Astrocyte (in vitro differentiated cells and primary cell): ENCODE results near the gene CFD. TPM values are rescaled to one million over a fixed set of nuclear protein-coding genes. Genes with fewer than 3 reads are reported as not detected.
"Not testable (repeated sequence)": the region's sequence is repeated elsewhere in the genome, so short reads cannot be mapped to it uniquely, and the experiment has no call there.

Experiments
- DNase-seq: peaks from one replicate; pipeline ENCODE4 v3.0.0-alpha.2; 2010; ENCODE audit warnings: low read depth
- FAIRE-seq: peaks from 2 replicates; lab custom pipeline; 2011; peaks lifted over from hg19 to GRCh38; lab: Jason Lieb, UNC
- H2AFZ ChIP-seq: 2 replicates; pipeline ENCODE4 v1.6.0; 2012; ENCODE audit warnings: low read depth, low read length, inconsistent platforms
- H3K27ac ChIP-seq: 2 replicates; pipeline ENCODE4 v1.5.1; 2011; ENCODE audit warnings: low read depth, low read length, inconsistent platforms
- H3K27me3 ChIP-seq: 2 replicates; pipeline ENCODE4 v1.6.0; 2011; ENCODE audit warnings: low read length, inconsistent platforms; ENCODE audit not compliant: insufficient read depth
- H3K36me3 ChIP-seq: 2 replicates; pipeline ENCODE4 v1.5.1; 2011; ENCODE audit warnings: low read length, inconsistent platforms; ENCODE audit not compliant: insufficient read depth
- H3K4me1 ChIP-seq: 2 replicates; pipeline ENCODE4 v1.5.1; 2011; ENCODE audit warnings: low read length, inconsistent platforms; ENCODE audit not compliant: insufficient read depth
- H3K4me2 ChIP-seq: 2 replicates; pipeline ENCODE4 v1.6.0; 2012; ENCODE audit warnings: low read length, inconsistent platforms
- H3K4me3 ChIP-seq: 2 replicates; pipeline ENCODE4 v1.5.1; 2011; ENCODE audit warnings: low read depth, mild to moderate bottlenecking, low read length, inconsistent platforms; ENCODE audit not compliant: insufficient read depth
- H3K79me2 ChIP-seq: 2 replicates; pipeline ENCODE4 v1.6.0; 2012; ENCODE audit warnings: mild to moderate bottlenecking, low read length, inconsistent platforms; ENCODE audit not compliant: insufficient read depth
- H3K9ac ChIP-seq: 2 replicates; pipeline ENCODE4 v1.6.0; 2012; ENCODE audit warnings: mild to moderate bottlenecking, low read length, inconsistent platforms
- H3K9me3 ChIP-seq: 2 replicates; pipeline ENCODE4 v1.5.1; 2012; ENCODE audit warnings: low read depth, mild to moderate bottlenecking, low read length, inconsistent platforms; ENCODE audit not compliant: insufficient read depth
- H4K20me1 ChIP-seq: 2 replicates; pipeline ENCODE4 v1.6.0; 2012; ENCODE audit warnings: low read length, inconsistent platforms; ENCODE audit not compliant: insufficient read depth
- H3K27ac Mint-ChIP-seq: one replicate; pipeline ENCODE4 v1.8.0; 2021; ENCODE audit warnings: mild to moderate bottlenecking, mixed read lengths; ENCODE audit not compliant: unreplicated experiment
- H3K27me3 Mint-ChIP-seq: one replicate; pipeline ENCODE4 v1.8.0; 2021; ENCODE audit warnings: low read depth, mixed read lengths; ENCODE audit not compliant: unreplicated experiment
- H3K36me3 Mint-ChIP-seq: one replicate; pipeline ENCODE4 v1.8.0; 2021; ENCODE audit warnings: low read depth, mixed read lengths; ENCODE audit not compliant: unreplicated experiment
- H3K4me1 Mint-ChIP-seq: one replicate; pipeline ENCODE4 v1.8.0; 2021; ENCODE audit warnings: low read depth, mixed read lengths; ENCODE audit not compliant: unreplicated experiment
- H3K4me3 Mint-ChIP-seq: one replicate; pipeline ENCODE4 v1.8.0; 2021; ENCODE audit warnings: mild to moderate bottlenecking, moderate library complexity, mixed read lengths; ENCODE audit not compliant: unreplicated experiment
- H3K9me3 Mint-ChIP-seq: one replicate; pipeline ENCODE4 v1.8.0; 2021; ENCODE audit warnings: mild to moderate bottlenecking, mixed read lengths; ENCODE audit not compliant: unreplicated experiment
- EZH2 ChIP-seq: IDR thresholded peaks from 2 replicates; pipeline ENCODE4 v1.6.1; 2012; ENCODE audit warnings: mild to moderate bottlenecking, low read length, inconsistent platforms; ENCODE audit not compliant: insufficient read depth
- total RNA-seq: library from RNA; stranded (reverse); gene quantifications from 2 replicates; pipeline ENCODE4 v1.2.1, GENCODE V29; 2021
- TF ChIP-seq, protein P1 (sequence below): IDR thresholded peaks from 2 replicates; pipeline ENCODE4 v1.5.1; 2011; ENCODE audit warnings: low read depth, mild to moderate bottlenecking, inconsistent platforms, low read length, moderate library complexity; ENCODE audit not compliant: insufficient read depth

The CFD gene
- total RNA-seq, 1 donor from 2014 or later, result 0.59 TPM

DNA sequence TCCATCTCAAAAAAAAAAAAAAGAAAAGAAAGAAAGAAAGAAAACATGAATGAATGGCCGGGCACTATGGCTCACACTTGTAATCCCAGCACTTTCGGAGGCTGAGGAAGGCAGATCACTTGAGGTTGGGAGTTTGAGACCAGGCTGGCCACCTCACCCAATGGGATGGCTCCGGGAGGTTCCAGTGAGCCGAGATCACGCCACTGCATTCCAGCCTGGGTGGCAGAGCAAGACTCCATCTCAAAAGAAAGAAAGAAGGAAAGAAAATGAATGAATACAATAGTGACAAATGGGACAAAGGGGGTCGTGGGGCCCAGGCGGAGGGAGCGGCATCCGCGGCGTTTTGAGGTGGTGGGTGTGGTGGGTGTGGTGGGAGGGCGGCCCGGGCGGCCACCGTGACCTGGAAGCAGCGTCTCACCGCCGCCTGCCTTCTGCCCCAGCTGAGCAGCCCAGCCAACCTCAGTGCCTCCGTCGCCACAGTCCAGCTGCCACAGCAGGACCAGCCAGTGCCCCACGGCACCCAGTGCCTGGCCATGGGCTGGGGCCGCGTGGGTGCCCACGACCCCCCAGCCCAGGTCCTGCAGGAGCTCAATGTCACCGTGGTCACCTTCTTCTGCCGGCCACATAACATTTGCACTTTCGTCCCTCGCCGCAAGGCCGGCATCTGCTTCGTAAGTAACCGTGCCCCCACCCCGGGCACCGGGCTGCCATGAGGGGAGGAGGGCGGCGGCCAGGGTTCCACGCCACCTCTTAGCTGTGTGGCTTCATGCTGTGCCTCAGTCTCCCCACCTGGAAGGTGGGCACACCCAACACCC, 13.6 kb upstream of the CFD start:
- no peaks in the 10 kb centered on the region for H3K36me3 Mint-ChIP-seq
- DNase-seq (no peak), FAIRE-seq (no peak)
- Histone ChIP-seq H3K27me3 (peaks cover 22% of the 10 kb centered on the region), H3K9me3 (no peaks in the 10 kb centered on the region), H3K9ac (no peak overlapping the region), H3K4me1 (no peaks in the 10 kb centered on the region), H4K20me1 (no peaks in the 10 kb centered on the region), H2AFZ (no peak overlapping the region), H3K36me3 (no peaks in the 10 kb centered on the region), H3K27ac (no peak overlapping the region), H3K79me2 (no peaks in the 10 kb centered on the region), H3K4me3 (no peak overlapping the region), H3K4me2 (no peak overlapping the region)
- TF ChIP-seq EZH2, result no peak
- TF ChIP-seq, protein P1, sequence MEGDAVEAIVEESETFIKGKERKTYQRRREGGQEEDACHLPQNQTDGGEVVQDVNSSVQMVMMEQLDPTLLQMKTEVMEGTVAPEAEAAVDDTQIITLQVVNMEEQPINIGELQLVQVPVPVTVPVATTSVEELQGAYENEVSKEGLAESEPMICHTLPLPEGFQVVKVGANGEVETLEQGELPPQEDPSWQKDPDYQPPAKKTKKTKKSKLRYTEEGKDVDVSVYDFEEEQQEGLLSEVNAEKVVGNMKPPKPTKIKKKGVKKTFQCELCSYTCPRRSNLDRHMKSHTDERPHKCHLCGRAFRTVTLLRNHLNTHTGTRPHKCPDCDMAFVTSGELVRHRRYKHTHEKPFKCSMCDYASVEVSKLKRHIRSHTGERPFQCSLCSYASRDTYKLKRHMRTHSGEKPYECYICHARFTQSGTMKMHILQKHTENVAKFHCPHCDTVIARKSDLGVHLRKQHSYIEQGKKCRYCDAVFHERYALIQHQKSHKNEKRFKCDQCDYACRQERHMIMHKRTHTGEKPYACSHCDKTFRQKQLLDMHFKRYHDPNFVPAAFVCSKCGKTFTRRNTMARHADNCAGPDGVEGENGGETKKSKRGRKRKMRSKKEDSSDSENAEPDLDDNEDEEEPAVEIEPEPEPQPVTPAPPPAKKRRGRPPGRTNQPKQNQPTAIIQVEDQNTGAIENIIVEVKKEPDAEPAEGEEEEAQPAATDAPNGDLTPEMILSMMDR, result no peak
- no peak overlapping the region for H3K4me3 Mint-ChIP-seq
- peak overlapping the region; percentile 44 for H3K27ac Mint-ChIP-seq
- no peaks in the 10 kb centered on the region for H3K4me1 Mint-ChIP-seq
- H3K27me3 Mint-ChIP-seq, result peaks cover 30% of the 10 kb centered on the region
- H3K9me3 Mint-ChIP-seq, result no peaks in the 10 kb centered on the region

- Histone ChIP-seq H3K79me2 (no peaks in the 10 kb centered on the region), H3K9ac (no peak overlapping the region), H3K27me3 (peaks cover 16% of the 10 kb centered on the region), H2AFZ (no peak overlapping the region), H3K27ac (no peak overlapping the region), H4K20me1 (no peaks in the 10 kb centered on the region), H3K4me2 (no peak overlapping the region), H3K4me3 (no peak overlapping the region), H3K36me3 (no peaks in the 10 kb centered on the region), H3K4me1 (no peaks in the 10 kb centered on the region), H3K9me3 (no peaks in the 10 kb centered on the region)
- H3K9me3 Mint-ChIP-seq, result no peaks in the 10 kb centered on the region
- no peak overlapping the region for H3K27ac Mint-ChIP-seq
- no peak overlapping the region for H3K4me3 Mint-ChIP-seq
- no peak for FAIRE-seq
- no peak for DNase-seq
- peaks cover 23% of the 10 kb centered on the region for H3K27me3 Mint-ChIP-seq
- TF ChIP-seq, protein P1, result no peak
- no peak for TF ChIP-seq EZH2
- H3K36me3 Mint-ChIP-seq, result no peaks in the 10 kb centered on the region
- H3K4me1 Mint-ChIP-seq, result no peaks in the 10 kb centered on the region
Measured at GRCh38 chr19:848386-848921, 11.0 kb upstream of the CFD start.

GRCh38 chr19:849195-849594, 10.3 kb upstream of the CFD start:
- H3K4me1 Mint-ChIP-seq, H4K20me1 ChIP-seq, H3K9me3 Mint-ChIP-seq, DNase-seq, FAIRE-seq, H3K79me2 ChIP-seq, H3K4me2 ChIP-seq, H3K4me3 ChIP-seq, H3K36me3 Mint-ChIP-seq, H3K27ac ChIP-seq, H3K4me1 ChIP-seq, H3K36me3 ChIP-seq, H3K9me3 ChIP-seq, H3K9ac ChIP-seq, H2AFZ ChIP-seq, H3K4me3 Mint-ChIP-seq: not testable (repeated sequence)
- H3K27me3 ChIP-seq, result peaks cover 13% of the 10 kb centered on the region
- H3K27me3 Mint-ChIP-seq, result peaks cover 23% of the 10 kb centered on the region
- H3K27ac Mint-ChIP-seq, result peak overlapping the region; percentile 26
